ENCODE data around the gene C10orf105. TPM values are rescaled to one million over a fixed set of nuclear protein-coding genes. Genes with fewer than 3 reads are reported as not detected.

The C10orf105 gene
- under 1 TPM in 9 of 10 donors, not detected in 1; 0.08 to 0.36 (median 0.16) TPM for polyA plus RNA-seq (ENCODE audit: insufficient read length in 10 of 10)
- long read RNA-seq, donor 1: 0 reads
- long read RNA-seq, donor 2: 0 reads
- long read RNA-seq, donor 3: 0 reads
- long read RNA-seq, donor 4: 0 reads
- long read RNA-seq, donor 5: 0 reads
- long read RNA-seq, donor 6: 0 reads
- long read RNA-seq, donor 7: 0 reads
- long read RNA-seq, donor 8: 0 reads
- long read RNA-seq, donor 9: 0 reads

DNA sequence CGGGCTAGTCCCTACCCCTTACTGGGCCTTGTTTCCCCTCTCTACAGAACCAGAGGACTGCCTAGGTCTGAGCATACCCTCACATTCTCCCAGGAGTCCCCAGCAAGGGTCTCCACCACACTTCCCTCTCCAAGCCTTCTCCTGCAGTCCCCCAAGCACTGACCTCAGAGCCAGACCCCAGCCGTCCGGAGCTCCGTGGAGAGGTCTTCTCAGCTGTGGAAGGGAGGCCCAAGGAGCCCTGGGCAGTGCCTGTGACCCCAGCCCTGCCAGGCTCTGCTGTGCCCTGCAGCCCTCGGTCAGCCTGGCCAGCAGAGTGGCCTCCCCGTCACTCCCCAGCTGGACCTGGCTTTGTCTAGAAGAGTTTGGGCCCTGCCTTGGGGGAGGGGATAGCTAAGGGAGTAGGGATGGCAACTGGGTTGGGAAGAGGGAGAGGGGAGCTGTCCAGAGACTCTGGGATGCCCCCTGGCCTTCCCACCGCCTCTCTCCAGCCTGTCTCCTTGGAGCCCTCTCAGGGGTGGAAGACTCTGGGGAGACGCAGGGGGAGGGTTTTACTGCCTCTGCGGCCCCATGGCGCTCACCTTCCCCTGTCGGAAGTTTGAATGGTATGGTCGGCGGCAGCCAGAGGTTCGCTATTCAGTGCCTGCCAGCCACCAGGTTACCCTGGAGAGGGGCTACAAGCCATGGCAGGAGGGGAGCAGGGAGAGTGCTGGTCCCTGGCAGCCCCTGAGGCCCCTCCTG, at the start of gene C10orf105:
Gene C10orf105 (minus strand): TSS at position 315 of the 738 bp plus-strand sequence. CDS start 3,441 bp downstream, outside the sequence.
- DNase-seq: no peak

DNA sequence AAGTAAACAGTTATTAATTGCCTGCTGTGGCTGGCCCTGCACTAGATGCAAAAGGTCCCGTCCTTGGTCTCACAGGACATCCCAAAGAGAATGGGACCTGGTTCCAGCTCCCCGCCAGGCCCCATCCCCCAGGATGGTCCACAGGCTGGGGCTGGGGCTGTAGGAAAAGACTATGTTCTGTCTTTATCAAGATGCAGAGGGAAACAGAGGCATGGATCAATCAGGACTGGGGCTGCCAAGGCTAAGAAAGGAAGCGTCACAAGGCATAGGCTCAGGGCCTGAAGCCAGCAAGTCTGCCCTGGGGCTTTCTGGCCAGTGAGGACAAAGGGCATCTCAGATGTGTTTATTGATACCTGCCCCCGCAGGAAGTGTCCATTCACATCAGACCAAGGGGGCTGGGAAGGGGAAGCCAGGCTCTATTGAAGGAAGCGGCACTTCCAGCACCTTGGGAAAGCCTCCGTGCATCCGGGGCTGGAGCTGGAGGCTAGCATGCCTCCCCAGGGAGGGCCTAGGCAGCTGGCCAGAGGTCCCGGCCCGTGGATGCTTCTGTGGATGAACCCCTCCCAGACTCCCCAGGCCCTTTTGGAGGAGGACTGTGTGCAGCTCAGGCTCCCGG, 48.0 kb upstream of the C10orf105 start:
- DNase-seq: peak in 2 of 3 donors; percentile 42 to 75

- peak; percentile 63 to 84 (median 79) for DNase-seq
These were observed 47.3 kb upstream of the C10orf105 start for GRCh38 chr10:71766717-71767419.

DNA sequence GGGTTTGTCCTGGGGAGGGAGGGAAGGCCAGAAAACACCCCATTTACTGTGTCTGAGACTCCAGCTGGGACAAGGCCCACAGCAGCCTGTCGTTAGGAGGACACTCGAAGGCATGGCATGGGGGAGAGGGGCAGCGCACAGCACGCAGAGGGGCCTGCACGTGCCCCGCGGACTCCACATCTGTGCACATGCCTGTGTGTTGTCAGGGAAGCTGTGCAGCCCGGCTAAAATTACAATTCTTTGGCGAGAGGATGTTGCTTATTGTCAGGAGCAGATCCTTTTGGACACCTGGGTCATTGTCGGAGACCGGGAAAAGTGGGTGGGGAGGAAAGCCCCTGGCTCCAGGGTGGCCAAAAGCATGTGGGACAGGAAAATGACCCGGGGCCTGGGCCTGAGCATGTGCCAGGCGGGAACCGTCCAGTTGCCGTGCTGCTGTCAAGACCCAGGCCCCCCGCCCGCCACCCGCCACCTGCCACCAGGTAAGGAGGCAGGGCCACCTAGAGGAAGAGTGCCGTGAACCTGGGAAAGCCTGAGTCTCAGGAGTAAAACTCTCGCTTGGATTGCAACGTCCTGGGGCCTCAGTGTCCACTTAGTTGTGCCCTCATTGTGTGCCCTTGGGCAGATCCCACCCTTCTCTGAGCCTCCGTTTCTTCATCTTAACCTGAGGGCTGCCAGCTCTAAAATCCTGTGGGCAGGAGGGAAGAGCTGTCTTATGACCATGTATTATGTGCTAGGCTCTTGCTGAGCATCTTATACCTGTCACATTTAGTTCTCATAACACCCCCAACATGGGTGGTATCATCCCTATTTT, 46.5 kb upstream of the C10orf105 start:
- DNase-seq: peak in 1 of 3 donors; percentile 48

GRCh38 chr10:71765176-71765904, 45.8 kb upstream of the C10orf105 start:
- peak in 1 of 3 donors; percentile 45 for DNase-seq

DNA sequence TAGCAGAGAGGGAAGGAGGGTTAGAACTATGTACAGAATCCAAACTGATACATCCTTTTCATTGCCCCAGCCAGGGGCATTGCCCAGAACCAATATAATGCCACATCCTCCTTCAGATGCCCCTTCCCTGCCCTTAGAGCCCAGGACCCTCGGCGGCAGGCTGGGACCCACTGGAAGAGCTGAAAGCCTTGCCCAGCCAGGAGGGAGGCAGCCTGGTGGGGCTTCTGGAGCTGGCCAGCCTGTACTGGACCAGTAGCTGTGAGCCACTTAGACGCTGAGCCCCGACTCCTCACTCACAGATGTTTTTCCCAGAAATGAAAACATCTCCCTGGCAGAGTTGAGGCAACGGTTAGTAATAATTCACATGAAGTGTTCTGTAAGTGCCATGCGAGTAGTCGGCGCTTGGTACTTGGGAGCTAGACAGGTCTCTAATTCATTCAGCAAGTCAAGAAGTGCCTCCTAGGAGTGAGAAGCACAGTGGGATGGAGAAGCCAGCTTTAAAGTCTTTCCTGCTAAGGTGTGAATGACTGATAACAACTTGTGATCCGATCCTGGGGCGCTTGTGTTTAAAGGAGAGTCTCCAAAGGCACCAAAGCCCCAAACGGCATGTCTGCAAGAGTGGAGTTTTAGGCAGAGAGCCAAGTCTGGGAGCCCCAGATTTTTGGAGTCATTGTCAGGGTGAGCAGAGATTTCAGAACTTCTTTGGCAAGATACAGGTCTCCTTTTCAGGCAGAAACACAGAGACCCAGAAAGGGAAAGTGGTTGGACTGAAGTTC, 44.0 kb upstream of the C10orf105 start:
- no peak for DNase-seq

DNA sequence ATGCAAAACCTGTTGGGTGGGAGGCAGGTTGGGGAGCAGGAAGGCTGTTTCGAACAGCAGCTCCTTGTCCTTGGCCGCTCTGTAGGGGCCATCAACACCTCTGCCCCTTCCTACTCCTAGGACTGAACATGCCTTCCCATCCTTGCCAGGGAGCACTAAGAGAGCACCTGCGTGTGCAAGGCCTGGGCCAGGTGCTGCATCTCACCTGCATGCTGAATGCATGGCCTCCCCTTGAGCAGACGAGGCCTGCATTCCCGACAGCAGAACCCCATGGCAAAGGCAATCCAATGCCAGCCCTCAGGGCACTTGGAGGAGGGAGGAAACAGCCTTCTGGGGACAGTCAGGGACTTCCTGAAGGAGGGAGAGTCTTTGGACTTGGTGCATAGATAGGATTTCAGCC, 42.7 kb upstream of the C10orf105 start:
- DNase-seq: no peak

GRCh38 chr10:71761541-71762113, 42.0 kb upstream of the C10orf105 start:
- DNase-seq: no peak

- no peak for DNase-seq
These were observed 41.5 kb upstream of the C10orf105 start for GRCh38 chr10:71761105-71761511.

DNA sequence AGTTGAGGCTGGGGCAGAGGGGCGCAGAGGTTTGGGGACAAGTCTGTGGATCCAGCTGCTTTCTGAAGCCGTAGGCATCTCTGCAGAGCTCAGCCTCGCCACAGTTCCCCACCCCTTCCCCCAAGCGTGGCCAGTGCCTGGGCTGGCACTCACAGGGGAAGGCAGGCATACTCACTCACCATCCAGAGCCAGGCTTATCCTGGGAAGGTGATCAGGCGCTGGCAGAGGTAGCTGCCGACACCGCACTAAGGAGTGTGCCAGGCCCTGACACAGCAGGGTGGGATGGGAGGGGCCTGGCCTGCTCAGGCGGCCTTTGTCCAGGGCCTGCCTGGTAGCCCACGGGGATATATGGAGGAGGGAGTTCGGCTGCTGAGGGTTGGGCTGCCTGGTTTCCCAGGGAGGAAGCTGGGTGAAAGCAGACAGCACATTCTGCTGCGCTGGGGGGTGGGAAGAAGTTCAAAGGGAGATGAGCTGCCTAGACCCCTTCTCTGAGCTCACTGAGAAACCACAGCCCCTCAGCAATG, 37.9 kb upstream of the C10orf105 start:
- no peak for DNase-seq

- peak in 1 of 3 donors; percentile 61 for DNase-seq
These were observed 37.0 kb upstream of the C10orf105 start for GRCh38 chr10:71756311-71757191.

DNA sequence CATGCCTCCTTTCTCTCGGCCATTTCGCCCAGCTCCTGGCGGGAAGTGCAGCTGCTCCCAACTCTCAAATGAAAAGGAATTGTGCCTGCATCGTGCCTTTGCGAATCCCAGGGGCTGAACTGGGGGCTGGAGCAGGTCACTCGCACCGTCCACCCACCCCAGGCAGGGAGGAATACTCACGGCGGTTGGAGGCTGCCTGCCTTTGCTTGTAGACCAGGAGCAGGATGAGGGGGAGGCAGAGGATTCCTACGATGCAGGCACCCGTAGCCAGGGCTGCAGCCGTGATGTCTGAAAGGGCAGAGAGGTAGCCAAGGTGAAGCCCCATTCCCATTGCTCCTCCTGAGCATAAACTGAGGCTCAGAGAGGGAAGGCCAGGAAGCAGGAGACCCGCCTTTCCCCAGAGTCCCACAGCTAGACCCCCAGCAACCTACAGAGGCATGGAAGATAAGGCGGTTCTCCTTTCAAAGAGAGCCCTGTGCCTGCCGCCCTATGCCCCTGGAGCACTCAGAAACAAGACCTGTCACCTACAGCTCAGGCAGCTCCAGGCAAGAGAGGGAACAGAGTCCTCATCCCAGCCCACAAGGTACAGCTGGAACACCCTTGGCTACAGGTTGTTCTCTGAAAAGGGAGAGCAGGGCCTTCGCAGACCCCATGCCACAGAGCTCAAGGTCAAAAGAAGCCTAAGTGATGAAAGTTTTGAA, 35.8 kb upstream of the C10orf105 start:
- no peak for DNase-seq

DNA sequence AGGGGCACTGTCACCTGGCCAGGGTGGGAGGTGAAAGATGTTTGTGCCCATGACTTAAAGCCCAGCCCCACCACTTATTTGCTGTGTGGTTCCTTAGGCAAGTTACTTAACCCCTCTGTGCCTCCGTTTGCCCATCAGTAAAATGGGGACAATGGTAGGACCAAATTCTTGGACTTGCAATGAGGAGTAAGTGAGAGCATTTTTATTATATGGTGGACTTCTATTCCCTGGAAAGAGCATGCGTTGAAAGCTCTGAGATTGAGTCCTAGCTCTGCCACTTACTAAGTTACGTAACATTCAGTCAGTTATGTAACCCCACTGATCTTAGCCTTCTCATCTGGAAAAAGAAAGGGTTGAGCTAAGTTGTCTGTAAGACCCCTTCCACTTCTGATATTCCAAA, 35.0 kb upstream of the C10orf105 start:
- DNase-seq: no peak

DNA sequence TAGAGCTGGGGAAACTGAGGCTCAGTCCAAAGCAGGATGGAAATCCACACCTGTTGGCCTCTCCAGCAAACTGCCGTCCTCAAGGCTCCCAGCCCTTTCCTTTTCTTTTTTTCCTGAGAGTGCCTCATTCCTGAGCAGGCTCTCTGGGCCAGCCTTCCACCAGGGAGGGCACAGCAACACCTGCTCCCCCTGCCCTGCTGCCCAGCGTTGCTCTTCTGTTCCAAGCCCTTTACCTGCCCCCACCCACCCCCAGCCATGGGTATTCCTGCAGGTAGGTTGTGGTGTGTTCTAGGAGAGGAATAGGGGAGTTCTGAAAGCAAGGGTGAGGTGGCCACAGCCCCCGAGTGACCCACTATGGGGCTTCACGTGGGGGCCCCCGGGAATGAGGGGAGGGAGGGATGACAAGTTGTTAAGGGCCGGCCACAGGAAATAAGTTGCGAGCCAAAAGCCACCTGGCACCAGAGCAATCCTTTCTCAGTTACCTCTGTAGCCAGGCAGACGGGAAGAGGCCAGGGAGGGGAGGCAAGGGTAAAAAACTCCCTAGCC, 34.5 kb upstream of the C10orf105 start:
- no peak for DNase-seq

- peak in 1 of 3 donors; percentile 59 for DNase-seq
These were observed 33.7 kb upstream of the C10orf105 start for GRCh38 chr10:71753091-71753959.
